ENCODE results near the gene ZNF804B.

GRCh38 chr7:89312551-89312950 lies 553.1 kb downstream of the ZNF804B start:
- TF ChIP-seq CTCF (conservative IDR thresholded peaks at IDR 0.05; ENCODE audit: low read length), result no peak
- TF ChIP-seq EZH2phosphoT487 (IDR thresholded peaks at IDR 0.05; ENCODE audit: borderline replicate concordance), result no peak

Measured in Loucy (cell line).